ENCODE results near the gene NUDT8.

NUDT8 gene

GRCh38 chr11:67614730-67615714, 14.7 kb downstream of the NUDT8 start:
- POLR2A ChIA-PET, result no interaction called here
- DNase-seq (ENCODE audit: low read depth, low spot score), result no peak
- TF ChIP-seq CTCF (IDR thresholded peaks at IDR 0.05; ENCODE audit: insufficient read depth, low read length, missing control alignments), result peak; percentile 52
- no peak overlapping the region for H3K4me3 ChIP-seq (ENCODE audit: low read depth, low read length)
- CTCF ChIA-PET, result interaction anchor here (1.1 to 7.7 kb wide), 13 partner anchors 8 to 55 kb away, joined by 3 to 104 read pairs (median 5); partner anchors contain the start of genes GSTP1 and NUDT8

- POLR2A ChIA-PET, result no interaction called here
- TF ChIP-seq CTCF (IDR thresholded peaks at IDR 0.05; ENCODE audit: insufficient read depth, low read length, missing control alignments), result peak; percentile 81
- CTCF ChIA-PET, result interaction anchor here (1.1 to 7.7 kb wide), 13 partner anchors 8 to 54 kb away, joined by 3 to 104 read pairs (median 5); partner anchors contain the start of genes GSTP1 and NUDT8
- peak overlapping the region; percentile 32; the same call in 1 of the 2 replicates for H3K4me3 ChIP-seq (ENCODE audit: low read depth, low read length)
- no peak for DNase-seq (ENCODE audit: low read depth, low spot score)
Measured at GRCh38 chr11:67613960-67614715, 15.6 kb downstream of the NUDT8 start.

- no peak overlapping the region for H3K4me3 ChIP-seq (ENCODE audit: low read depth, low read length)
- DNase-seq (ENCODE audit: low read depth, low spot score), result no peak
- TF ChIP-seq CTCF (IDR thresholded peaks at IDR 0.05; ENCODE audit: insufficient read depth, low read length, missing control alignments), result no peak
- ChIA-PET POLR2A (no interaction called here), CTCF (interaction anchor here (0.9 to 7.7 kb wide), 12 partner anchors 8 to 53 kb away, joined by 3 to 104 read pairs (median 5); partner anchors contain the start of genes GSTP1 and NUDT8)
Measured at GRCh38 chr11:67613313-67613959, 16.3 kb downstream of the NUDT8 start.

- CTCF ChIA-PET, result interaction anchor here (0.9 to 7.7 kb wide), 2 partner anchors 16 to 20 kb away, joined by 3 to 104 read pairs; partner anchors contain the start of gene NUDT8
- POLR2A ChIA-PET, result no interaction called here
- no peak overlapping the region for H3K4me3 ChIP-seq (ENCODE audit: low read depth, low read length)
- no peak for TF ChIP-seq CTCF (IDR thresholded peaks at IDR 0.05; ENCODE audit: insufficient read depth, low read length, missing control alignments)
- no peak for DNase-seq (ENCODE audit: low read depth, low spot score)
Measured at GRCh38 chr11:67612751-67613150, 17.0 kb downstream of the NUDT8 start.

- ChIA-PET CTCF (interaction anchor here (0.9 to 7.7 kb wide), 2 partner anchors 17 to 19 kb away, joined by 3 to 104 read pairs; partner anchors contain the start of gene NUDT8), POLR2A (no interaction called here)
- no peak overlapping the region for H3K4me3 ChIP-seq (ENCODE audit: low read depth, low read length)
- TF ChIP-seq CTCF (IDR thresholded peaks at IDR 0.05; ENCODE audit: insufficient read depth, low read length, missing control alignments), result no peak
- DNase-seq (ENCODE audit: low read depth, low spot score), result no peak
Measured at GRCh38 chr11:67611704-67612587, 17.8 kb downstream of the NUDT8 start.

Measured in AG04449 (cell line).